ENCODE measurements around the gene TLE4.
"Not testable (repeated sequence)": the region's sequence is repeated elsewhere in the genome, so short reads cannot be mapped to it uniquely, and the experiment has no call there.

- TF ChIP-seq CTCF (conservative IDR thresholded peaks at IDR 0.05 in 1 of 2, IDR thresholded peaks at IDR 0.05 in 1 of 2; ENCODE audit: low read depth in 1 of 2, low read length in 2 of 2); EZH2 (IDR thresholded peaks at IDR 0.05; ENCODE audit: low read length, missing control alignments): not testable (repeated sequence)
Observed at GRCh38 chr9:79751895-79752466, 180.2 kb downstream of the TLE4 start.
